ENCODE measurements around the gene PPP1R1C. TPM values are rescaled to one million over a fixed set of nuclear protein-coding genes. Genes with fewer than 3 reads are reported as not detected.

PPP1R1C gene
- total RNA-seq, 4 donors from 2014 or later: 3.7 to 7.9 TPM; not detected in 2

DNA sequence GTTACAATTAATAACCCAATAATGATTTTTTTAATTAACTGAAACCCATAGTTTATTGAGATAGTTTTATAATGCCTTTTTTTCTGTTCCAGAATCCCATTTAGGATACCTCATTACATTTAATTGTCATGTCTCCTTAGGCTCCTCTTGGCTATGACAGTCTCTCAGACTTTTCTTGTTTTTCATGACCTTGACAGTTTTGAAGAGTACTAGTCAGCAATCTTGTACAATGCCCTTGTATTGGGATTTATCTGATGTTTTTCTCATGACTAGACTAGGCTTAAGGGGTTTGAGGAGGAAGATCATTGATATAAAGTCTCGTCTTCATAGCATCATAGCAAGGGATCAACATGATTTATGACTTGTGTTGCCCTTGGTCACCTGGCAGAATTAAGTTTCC lies 72.4 kb downstream of the PPP1R1C start:
- TF ChIP-seq, protein P1, sequence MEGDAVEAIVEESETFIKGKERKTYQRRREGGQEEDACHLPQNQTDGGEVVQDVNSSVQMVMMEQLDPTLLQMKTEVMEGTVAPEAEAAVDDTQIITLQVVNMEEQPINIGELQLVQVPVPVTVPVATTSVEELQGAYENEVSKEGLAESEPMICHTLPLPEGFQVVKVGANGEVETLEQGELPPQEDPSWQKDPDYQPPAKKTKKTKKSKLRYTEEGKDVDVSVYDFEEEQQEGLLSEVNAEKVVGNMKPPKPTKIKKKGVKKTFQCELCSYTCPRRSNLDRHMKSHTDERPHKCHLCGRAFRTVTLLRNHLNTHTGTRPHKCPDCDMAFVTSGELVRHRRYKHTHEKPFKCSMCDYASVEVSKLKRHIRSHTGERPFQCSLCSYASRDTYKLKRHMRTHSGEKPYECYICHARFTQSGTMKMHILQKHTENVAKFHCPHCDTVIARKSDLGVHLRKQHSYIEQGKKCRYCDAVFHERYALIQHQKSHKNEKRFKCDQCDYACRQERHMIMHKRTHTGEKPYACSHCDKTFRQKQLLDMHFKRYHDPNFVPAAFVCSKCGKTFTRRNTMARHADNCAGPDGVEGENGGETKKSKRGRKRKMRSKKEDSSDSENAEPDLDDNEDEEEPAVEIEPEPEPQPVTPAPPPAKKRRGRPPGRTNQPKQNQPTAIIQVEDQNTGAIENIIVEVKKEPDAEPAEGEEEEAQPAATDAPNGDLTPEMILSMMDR (IDR thresholded peaks at IDR 0.05; ENCODE audit: low read depth): no peak

DNA sequence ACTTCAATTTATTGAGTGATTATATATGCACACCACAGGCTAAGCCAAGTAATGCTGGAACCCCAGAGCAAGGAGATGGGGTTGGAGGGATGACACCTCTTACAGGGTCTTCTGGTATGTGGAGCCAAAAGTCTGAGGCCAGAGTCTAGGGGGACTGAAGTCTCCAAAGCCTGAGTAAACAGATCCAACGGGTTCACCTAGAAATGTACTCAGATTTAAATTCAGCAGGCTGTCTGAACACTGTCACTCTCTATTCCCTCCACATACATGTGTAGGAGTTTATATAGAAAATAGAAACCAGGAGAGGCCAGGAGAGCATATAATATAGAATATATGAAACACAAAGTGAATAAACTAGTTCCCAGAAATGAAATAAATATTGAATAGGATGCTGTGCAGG lies 76.1 kb downstream of the PPP1R1C start:
- TF ChIP-seq, protein P1 (IDR thresholded peaks at IDR 0.05; ENCODE audit: low read depth): no peak

DNA sequence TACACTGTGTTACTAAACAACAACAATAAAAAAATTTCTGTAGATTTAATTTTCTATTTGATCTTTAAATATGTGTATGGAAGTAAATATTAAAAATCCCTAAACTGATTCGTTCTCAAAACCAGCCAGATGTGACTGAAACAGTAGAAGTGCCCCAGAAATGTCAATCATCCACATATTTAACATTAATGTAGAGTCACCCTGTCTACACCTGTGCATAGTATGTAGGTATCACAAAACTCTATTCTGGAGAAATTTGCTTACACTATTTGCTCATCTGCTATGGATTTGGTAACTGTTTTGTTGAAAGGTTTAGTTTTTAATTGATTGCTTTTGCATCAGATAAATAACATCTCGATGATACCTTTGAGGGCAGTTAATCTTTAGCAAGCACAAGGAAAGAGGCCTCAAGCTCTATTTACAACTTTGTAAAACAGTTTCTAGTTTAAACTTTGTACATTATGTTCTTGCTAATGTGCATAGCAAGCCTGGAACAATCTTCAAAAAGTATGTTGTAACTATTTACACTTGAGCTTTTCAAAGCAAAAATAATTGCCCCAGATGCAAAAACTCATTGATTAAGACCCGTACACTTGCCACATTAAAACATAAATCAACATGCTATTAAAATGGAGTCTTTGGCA lies 76.8 kb downstream of the PPP1R1C start:
- TF ChIP-seq, protein P1 (IDR thresholded peaks at IDR 0.05; ENCODE audit: low read depth): no peak

DNA sequence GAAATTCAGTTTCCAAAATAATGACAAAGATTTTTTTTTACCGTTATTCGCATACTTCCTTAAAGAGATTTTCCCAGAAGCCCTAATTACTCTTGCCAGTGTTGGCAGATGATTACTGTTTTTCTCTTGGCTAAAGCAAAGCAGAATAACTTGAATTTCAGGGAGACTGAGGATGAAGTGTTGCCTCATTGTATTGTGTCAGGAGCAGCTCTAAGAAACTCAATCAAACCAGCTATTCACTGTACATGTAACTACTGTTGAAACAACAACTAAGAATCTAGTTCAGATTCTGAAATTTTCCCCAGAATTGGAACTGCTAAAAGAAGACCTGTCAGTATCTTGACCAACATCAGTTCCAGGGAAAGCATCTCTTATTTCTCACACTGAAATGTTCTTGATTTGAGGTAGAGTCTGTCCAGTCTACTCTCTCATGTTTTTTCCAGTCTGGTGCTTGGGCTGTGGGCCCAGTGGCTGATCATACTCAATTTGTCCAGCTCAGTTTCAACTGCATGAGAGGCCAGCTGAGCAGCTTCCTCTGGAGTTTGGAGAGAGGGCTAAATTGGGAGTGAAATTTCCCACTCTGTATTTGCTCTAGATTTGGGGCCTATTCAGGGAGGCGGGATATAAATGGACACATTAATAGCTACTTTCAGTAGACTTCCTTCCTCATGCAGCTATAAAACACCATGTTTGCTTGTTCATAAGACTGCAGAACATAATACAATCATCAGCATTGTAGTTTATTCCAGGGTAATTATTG lies 78.5 kb downstream of the PPP1R1C start:
- TF ChIP-seq, protein P1 (IDR thresholded peaks at IDR 0.05; ENCODE audit: low read depth): no peak

DNA sequence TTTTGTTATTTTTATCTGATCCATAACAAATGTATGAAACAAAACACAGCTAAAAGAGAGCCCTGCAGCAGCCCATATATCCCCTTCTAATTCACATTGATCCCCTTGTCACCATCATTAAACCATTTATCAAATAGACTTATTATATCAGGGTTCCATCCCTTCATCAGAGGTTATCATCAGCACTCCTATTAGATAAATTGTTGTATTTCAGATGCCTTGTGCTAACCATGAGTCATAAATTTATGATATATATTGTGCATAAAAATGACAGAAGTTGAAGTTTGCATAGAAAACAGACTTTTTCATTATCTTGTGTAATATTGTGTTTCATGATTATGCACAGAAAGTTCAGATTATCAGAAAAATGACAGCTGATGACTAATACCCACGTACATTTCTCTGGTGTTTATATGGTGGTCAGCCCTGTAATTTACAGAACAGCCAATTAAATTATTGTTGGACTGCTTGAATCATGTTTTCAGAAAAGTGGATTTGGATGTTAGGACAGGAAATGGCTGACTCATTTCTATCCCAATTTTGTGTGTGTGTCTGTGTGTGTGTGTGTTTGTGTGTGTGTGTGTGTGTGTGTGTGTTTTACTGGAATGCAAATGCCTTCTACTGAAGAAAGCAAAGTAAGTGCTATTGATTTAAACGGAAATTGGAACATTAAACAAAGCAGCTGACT lies 80.9 kb downstream of the PPP1R1C start:
- TF ChIP-seq, protein P1 (IDR thresholded peaks at IDR 0.05; ENCODE audit: low read depth): no peak

DNA sequence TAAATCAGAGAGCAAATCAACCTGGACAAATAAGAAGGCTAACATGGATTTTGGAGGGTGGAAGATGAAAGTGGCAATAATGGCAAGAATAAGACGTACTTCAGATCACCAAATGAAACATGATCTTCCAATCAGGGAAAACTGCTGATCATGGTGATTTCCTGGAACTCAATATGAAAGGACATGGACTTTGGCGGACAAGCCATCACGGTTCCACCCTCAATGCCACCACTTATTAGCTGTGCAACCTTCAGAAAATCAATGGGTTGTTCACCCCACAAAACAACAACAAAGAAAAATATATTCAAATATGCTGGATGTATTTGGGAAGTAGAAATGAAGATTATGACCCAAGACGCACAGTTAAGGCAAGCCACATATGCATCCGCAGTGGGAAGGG lies 81.7 kb downstream of the PPP1R1C start:
- TF ChIP-seq, protein P1 (IDR thresholded peaks at IDR 0.05; ENCODE audit: low read depth): no peak

DNA sequence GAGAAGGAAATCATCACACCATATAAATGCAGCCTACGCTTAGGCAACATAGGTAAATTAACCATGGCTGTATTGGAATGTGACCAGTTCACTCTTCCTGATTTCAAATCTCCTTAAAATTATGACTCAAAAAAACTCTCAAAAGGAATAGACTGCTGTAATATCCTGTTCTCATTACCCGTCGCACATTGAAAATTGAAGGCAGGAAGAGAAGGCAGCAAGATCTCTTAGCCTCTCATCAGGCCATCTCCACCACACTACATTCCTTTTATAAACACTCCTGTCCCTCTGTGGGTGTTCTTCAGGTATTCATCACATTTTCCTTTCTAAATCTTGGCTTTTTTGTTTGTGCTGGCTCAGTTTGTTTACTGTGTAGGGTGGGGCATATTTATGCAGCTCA lies 83.2 kb downstream of the PPP1R1C start:
- TF ChIP-seq, protein P1 (IDR thresholded peaks at IDR 0.05; ENCODE audit: low read depth): no peak

Measured in subcutaneous adipose tissue (tissue), 4 donors.